ENCODE measurements around the gene PERM1. TPM values are rescaled to one million over a fixed set of nuclear protein-coding genes. Genes with fewer than 3 reads are reported as not detected.

The PERM1 gene
- total RNA-seq, 1 donor from 2014 or later, result not detected

Other genes starting within 250 kb of the PERM1 start
- gene SAMD11, start 58.2 kb downstream of the PERM1 start, total RNA-seq, result 2.8 TPM
- 49.8 TPM for gene NOC2L, start 22.8 kb downstream of the PERM1 start, total RNA-seq
- 8.8 TPM for gene KLHL17, start 21.5 kb downstream of the PERM1 start, total RNA-seq
- gene PLEKHN1, start 15.6 kb downstream of the PERM1 start, total RNA-seq, result 0.39 TPM
- 25.5 TPM for gene HES4, start 18.0 kb upstream of the PERM1 start, total RNA-seq
- 47.0 TPM for gene ISG15, start 31.4 kb upstream of the PERM1 start, total RNA-seq
- 17.6 TPM for gene AGRN, start 38.0 kb upstream of the PERM1 start, total RNA-seq
- gene RNF223, start 92.2 kb upstream of the PERM1 start, total RNA-seq, result not detected
- 9.0 TPM for gene C1orf159, start 134.0 kb upstream of the PERM1 start, total RNA-seq
- 1.4 TPM for gene TTLL10, start 191.8 kb upstream of the PERM1 start, total RNA-seq
- 0.80 TPM for gene TNFRSF18, start 224.5 kb upstream of the PERM1 start, total RNA-seq
- gene TNFRSF4, start 232.1 kb upstream of the PERM1 start, total RNA-seq, result 10.7 TPM
- gene SDF4, start 249.9 kb upstream of the PERM1 start, total RNA-seq, result 144 TPM